HL-60/S4 (cell line): ENCODE results near the gene TMEM272.

Source experiments
- in situ Hi-C: fragments of 300-500 bp; cut with MboI; formaldehyde crosslinking; loops from 2 replicates; pipeline ENCODE4 v1.14.3; 2022; ENCODE audit warnings: low sequenced_read_pairs

TMEM272 gene

GRCh38 chr13:51856027-51856736, 11.2 kb upstream of the TMEM272 start:
- in situ Hi-C loops = no loop called here

GRCh38 chr13:51849145-51850101, 4.4 kb upstream of the TMEM272 start:
- in situ Hi-C loops = no loop called here

- in situ Hi-C loops = no loop called here
Measured at GRCh38 chr13:51848674-51849073, 3.7 kb upstream of the TMEM272 start.

GRCh38 chr13:51846756-51847155, 1.8 kb upstream of the TMEM272 start:
- in situ Hi-C loops = no loop called here

- in situ Hi-C loops = no loop called here
Measured at GRCh38 chr13:51845574-51846318, 769 bp upstream of the TMEM272 start.

- in situ Hi-C loops = no loop called here
Measured at GRCh38 chr13:51843529-51843928, 1.4 kb downstream of the TMEM272 start.

- in situ Hi-C loops = no loop called here
Measured at GRCh38 chr13:51841732-51842131, 3.2 kb downstream of the TMEM272 start.

- in situ Hi-C loops = no loop called here
Measured at GRCh38 chr13:51840917-51841316, 4.1 kb downstream of the TMEM272 start.

- in situ Hi-C loops = no loop called here
Measured at GRCh38 chr13:51839711-51840540, 5.1 kb downstream of the TMEM272 start.

GRCh38 chr13:51838240-51838846, 6.6 kb downstream of the TMEM272 start:
- in situ Hi-C loops = no loop called here

- in situ Hi-C loops = no loop called here
Measured at GRCh38 chr13:51837016-51837415, 8.0 kb downstream of the TMEM272 start.

- in situ Hi-C loops = no loop called here
Measured at GRCh38 chr13:51834581-51835171, 10.3 kb downstream of the TMEM272 start.

GRCh38 chr13:51833980-51834379, 11.0 kb downstream of the TMEM272 start:
- in situ Hi-C loops = no loop called here

GRCh38 chr13:51832471-51833152, 12.4 kb downstream of the TMEM272 start:
- in situ Hi-C loops = no loop called here

GRCh38 chr13:51831519-51831918, 13.5 kb downstream of the TMEM272 start:
- in situ Hi-C loops = no loop called here

- in situ Hi-C loops = no loop called here
Measured at GRCh38 chr13:51829568-51829899, 15.4 kb downstream of the TMEM272 start.

GRCh38 chr13:51828730-51829567, 16.0 kb downstream of the TMEM272 start:
- in situ Hi-C loops = no loop called here

- in situ Hi-C loops = no loop called here
Measured at GRCh38 chr13:51827254-51827653, 17.7 kb downstream of the TMEM272 start.
